ENCODE measurements around the gene GJA5.

- no peak for TF ChIP-seq CTCF (IDR thresholded peaks at IDR 0.05)
- no peak for TF ChIP-seq POLR2A (IDR thresholded peaks at IDR 0.05)
Observed at GRCh38 chr1:147768582-147768981, 8.2 kb upstream of the GJA5 start.
